Suprapubic skin (tissue), 4 donors: Measurements from ENCODE around the gene EME2. TPM values are rescaled to one million over a fixed set of nuclear protein-coding genes. Genes with fewer than 3 reads are reported as not detected.

Experiments
- DNase-seq, 2 donors: peaks; one replicate each; pipeline ENCODE4 v3.0.0-alpha.2; 2019; ENCODE audit warnings: low spot score in 2 of 2
- H3K27ac ChIP-seq: fragments of 200-600 bp; sonication (generic); one replicate; pipeline ENCODE4 v1.5.1; 2019
- H3K27me3 ChIP-seq: fragments of 200-600 bp; sonication (generic); one replicate; pipeline ENCODE4 v1.5.1; 2019
- H3K36me3 ChIP-seq: fragments of 200-600 bp; sonication (generic); one replicate; pipeline ENCODE4 v1.5.1; 2019
- H3K4me1 ChIP-seq: fragments of 200-600 bp; sonication (generic); one replicate; pipeline ENCODE4 v1.5.1; 2019
- H3K4me3 ChIP-seq: fragments of 200-600 bp; sonication (generic); one replicate; pipeline ENCODE4 v1.5.1; 2019; ENCODE audit warnings: mild to moderate bottlenecking
- H3K9me3 ChIP-seq: fragments of 200-600 bp; sonication (generic); one replicate; pipeline ENCODE4 v1.5.1; 2019
- CTCF ChIP-seq, 2 donors: fragments of 200-600 bp in 1 of 2; fragments of 450-650 bp in 1 of 2; sonication (generic) in 1 of 2; IDR thresholded peaks; one replicate each; pipeline ENCODE4 v1.5.1; 2016 to 2019; ENCODE audit warnings: antibody characterized with exemption in 2 of 2, mild to moderate bottlenecking in 1 of 2, moderate library complexity in 1 of 2
- EP300 ChIP-seq: sonication (generic); formaldehyde crosslinking; IDR thresholded peaks from one replicate; pipeline ENCODE4 v1.6.1; 2017; ENCODE audit warnings: antibody characterized with exemption
- POLR2A ChIP-seq, 2 donors: fragments of 450-650 bp; IDR thresholded peaks; one replicate each; pipeline ENCODE4 v1.6.1; 2017; ENCODE audit warnings: antibody characterized with exemption in 2 of 2, mild to moderate bottlenecking in 2 of 2, moderate library complexity in 2 of 2
- POLR2AphosphoS5 ChIP-seq, 3 donors: sonication (generic); formaldehyde crosslinking; IDR thresholded peaks; one replicate each; pipeline ENCODE4 v1.6.1; 2017; ENCODE audit warnings: antibody characterized with exemption in 3 of 3
- WGBS: methylation state at CpG from one replicate; pipeline ENCODE4 v1.1.5; 2018; 5-methylcytosine and 5-hydroxymethylcytosine counted together
- total RNA-seq, 4 donors: library from RNA; depleted of rRNA; stranded (reverse); fragments of >200 nt; gene quantifications; one replicate each; pipeline ENCODE4 v1.1.0, GENCODE V29; 2016

EME2 gene
- total RNA-seq, 4 donors from 2014 or later = 9.8 to 26.3 (median 15.1) TPM

- peaks cover 48% of the 10 kb centered on the region for H3K36me3 ChIP-seq
- WGBS = 89% methylated on average over 20 of the region's 30 CpGs
- peaks cover 39% of the 10 kb centered on the region for H3K4me1 ChIP-seq
- no peak overlapping the region for H3K4me3 ChIP-seq
- DNase-seq = no peak
- H3K27ac ChIP-seq = no peak overlapping the region
- no peaks in the 10 kb centered on the region for H3K27me3 ChIP-seq
- TF ChIP-seq POLR2A (IDR thresholded peaks at IDR 0.05) = no peak
- no peak for TF ChIP-seq POLR2AphosphoS5 (IDR thresholded peaks at IDR 0.05)
- no peak for TF ChIP-seq EP300
- TF ChIP-seq CTCF (IDR thresholded peaks at IDR 0.05) = no peak
- no peaks in the 10 kb centered on the region for H3K9me3 ChIP-seq
These were observed 2.6 kb downstream of the EME2 start for GRCh38 chr16:1775006-1775845.

- DNase-seq = no peak
- Histone ChIP-seq H3K9me3 (no peaks in the 10 kb centered on the region), H3K27ac (no peak overlapping the region), H3K27me3 (no peaks in the 10 kb centered on the region), H3K4me3 (no peak overlapping the region), H3K36me3 (peaks cover 50% of the 10 kb centered on the region), H3K4me1 (peaks cover 37% of the 10 kb centered on the region)
- WGBS = 78% methylated on average over 13 of the region's 28 CpGs
- no peak for TF ChIP-seq EP300
- no peak for TF ChIP-seq POLR2A (IDR thresholded peaks at IDR 0.05)
- TF ChIP-seq CTCF (IDR thresholded peaks at IDR 0.05) = no peak
- no peak for TF ChIP-seq POLR2AphosphoS5 (IDR thresholded peaks at IDR 0.05)
These were observed 3.4 kb downstream of the EME2 start for GRCh38 chr16:1775846-1776671.

- TF ChIP-seq POLR2A (IDR thresholded peaks at IDR 0.05) (no peak), EP300 (no peak), POLR2AphosphoS5 (IDR thresholded peaks at IDR 0.05) (no peak), CTCF (IDR thresholded peaks at IDR 0.05) (no peak)
- Histone ChIP-seq H3K27ac (no peak overlapping the region), H3K4me3 (no peak overlapping the region), H3K9me3 (no peaks in the 10 kb centered on the region), H3K36me3 (peaks cover 50% of the 10 kb centered on the region), H3K27me3 (no peaks in the 10 kb centered on the region), H3K4me1 (peaks cover 40% of the 10 kb centered on the region)
- no peak for DNase-seq
- 83% methylated on average over 10 of the region's 13 CpGs for WGBS
These were observed 4.0 kb downstream of the EME2 start for GRCh38 chr16:1776672-1776955.

- no peaks in the 10 kb centered on the region for H3K9me3 ChIP-seq
- peaks cover 39% of the 10 kb centered on the region for H3K4me1 ChIP-seq
- DNase-seq = no peak
- WGBS = 81% methylated on average over 16 of the region's 22 CpGs
- peaks cover 50% of the 10 kb centered on the region for H3K36me3 ChIP-seq
- H3K4me3 ChIP-seq = no peak overlapping the region
- H3K27me3 ChIP-seq = no peaks in the 10 kb centered on the region
- no peak overlapping the region for H3K27ac ChIP-seq
- TF ChIP-seq POLR2A (IDR thresholded peaks at IDR 0.05) = no peak
- no peak for TF ChIP-seq POLR2AphosphoS5 (IDR thresholded peaks at IDR 0.05)
- no peak for TF ChIP-seq CTCF (IDR thresholded peaks at IDR 0.05)
- TF ChIP-seq EP300 = no peak
These were observed 4.4 kb downstream of the EME2 start for GRCh38 chr16:1776991-1777374.
